ENCODE measurements around the gene NCDN.

- no peak for TF ChIP-seq JUND (IDR thresholded peaks at IDR 0.05; ENCODE audit: low read length)
- no peak for TF ChIP-seq POLR2AphosphoS5 (IDR thresholded peaks at IDR 0.05; ENCODE audit: low read depth, low read length)
These were observed 22.4 kb upstream of the NCDN start for GRCh38 chr1:35535243-35535642.

Measured in H1 (cell line).